Central memory CD8-positive, alpha-beta T cell (primary cell): ENCODE results near the gene AURKAIP1.

Source experiments
- ATAC-seq: fragments of 150-1000 bp; cut with Tn5 transposase; replicated peaks from 2 replicates; pipeline ENCODE4 v1.10.0; 2022; ENCODE audit warnings: mild to moderate bottlenecking, moderate FRiP score, moderate number of reproducible peaks; ENCODE audit not compliant: poor library complexity, severe bottlenecking; ENCODE audit errors: extremely low read depth
- DNase-seq, 2 donors: peaks; one replicate each; pipeline ENCODE4 v3.0.0; 2021; ENCODE audit warnings: low spot score in 2 of 2
- H3K27ac Mint-ChIP-seq: one replicate; pipeline ENCODE4 v1.8.0; 2022; ENCODE audit warnings: low read depth, mild to moderate bottlenecking, moderate library complexity, mixed read lengths
- H3K27me3 Mint-ChIP-seq: one replicate; pipeline ENCODE4 v1.8.0; 2022; ENCODE audit warnings: mixed read lengths
- H3K36me3 Mint-ChIP-seq: one replicate; pipeline ENCODE4 v1.8.0; 2022; ENCODE audit warnings: mild to moderate bottlenecking, moderate library complexity, mixed read lengths; ENCODE audit not compliant: insufficient read depth
- H3K4me1 Mint-ChIP-seq: one replicate; pipeline ENCODE4 v1.8.0; 2022; ENCODE audit warnings: mixed read lengths
- H3K4me3 Mint-ChIP-seq: one replicate; pipeline ENCODE4 v1.8.0; 2022; ENCODE audit warnings: mild to moderate bottlenecking, moderate library complexity, mixed read lengths
- H3K9me3 Mint-ChIP-seq: one replicate; pipeline ENCODE4 v1.8.0; 2022; ENCODE audit warnings: mixed read lengths

AURKAIP1 gene

GRCh38 chr1:1374929-1375662 is at the start of gene AURKAIP1:
Gene AURKAIP1 (minus strand): TSS chr1:1375207. CDS start chr1:1374756, 451 bp downstream.
- Mint-ChIP-seq H3K4me3 (peak within 1 kb of the TSS; percentile 88), H3K9me3 (no peaks in the 10 kb centered on the region), H3K27me3 (no peaks in the 10 kb centered on the region), H3K27ac (peak within 1 kb of the TSS; percentile 96), H3K36me3 (peaks cover 17% of the 10 kb centered on the region), H3K4me1 (peaks cover 10% of the 10 kb centered on the region)
- DNase-seq: peak; percentile 83 to 94
- ATAC-seq: peak; percentile 71

GRCh38 chr1:1424707-1425106 is 49.7 kb upstream of the AURKAIP1 start:
- no peak for ATAC-seq
- H3K4me3 Mint-ChIP-seq: peak overlapping the region; percentile 29
- no peak overlapping the region for H3K27ac Mint-ChIP-seq
- H3K4me1 Mint-ChIP-seq: no peaks in the 10 kb centered on the region
- peaks cover 43% of the 10 kb centered on the region for H3K27me3 Mint-ChIP-seq
- no peaks in the 10 kb centered on the region for H3K36me3 Mint-ChIP-seq
- DNase-seq: no peak
- H3K9me3 Mint-ChIP-seq: no peaks in the 10 kb centered on the region

DNA sequence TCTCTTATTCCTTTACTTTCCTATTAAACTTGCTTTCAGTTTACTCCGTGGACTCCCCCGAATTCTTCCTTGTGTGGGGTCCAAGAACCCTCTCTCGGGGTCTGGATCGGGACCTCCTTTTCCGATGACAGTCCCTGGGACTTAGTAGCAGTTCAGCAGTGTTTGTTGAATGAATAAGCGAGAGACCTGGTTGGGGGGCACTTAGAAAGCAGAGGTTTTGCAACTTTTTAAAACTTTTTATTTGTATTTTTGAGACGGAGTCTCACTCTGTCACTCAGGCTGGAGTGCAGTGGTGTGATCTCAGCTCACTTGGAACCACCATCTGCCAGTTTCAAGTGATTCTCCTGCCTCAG is 48.2 kb upstream of the AURKAIP1 start:
- Mint-ChIP-seq H3K27me3 (peaks cover 32% of the 10 kb centered on the region), H3K36me3 (no peaks in the 10 kb centered on the region), H3K27ac (no peak overlapping the region), H3K9me3 (no peaks in the 10 kb centered on the region), H3K4me3 (no peak overlapping the region), H3K4me1 (no peaks in the 10 kb centered on the region)
- DNase-seq: no peak
- no peak for ATAC-seq

DNA sequence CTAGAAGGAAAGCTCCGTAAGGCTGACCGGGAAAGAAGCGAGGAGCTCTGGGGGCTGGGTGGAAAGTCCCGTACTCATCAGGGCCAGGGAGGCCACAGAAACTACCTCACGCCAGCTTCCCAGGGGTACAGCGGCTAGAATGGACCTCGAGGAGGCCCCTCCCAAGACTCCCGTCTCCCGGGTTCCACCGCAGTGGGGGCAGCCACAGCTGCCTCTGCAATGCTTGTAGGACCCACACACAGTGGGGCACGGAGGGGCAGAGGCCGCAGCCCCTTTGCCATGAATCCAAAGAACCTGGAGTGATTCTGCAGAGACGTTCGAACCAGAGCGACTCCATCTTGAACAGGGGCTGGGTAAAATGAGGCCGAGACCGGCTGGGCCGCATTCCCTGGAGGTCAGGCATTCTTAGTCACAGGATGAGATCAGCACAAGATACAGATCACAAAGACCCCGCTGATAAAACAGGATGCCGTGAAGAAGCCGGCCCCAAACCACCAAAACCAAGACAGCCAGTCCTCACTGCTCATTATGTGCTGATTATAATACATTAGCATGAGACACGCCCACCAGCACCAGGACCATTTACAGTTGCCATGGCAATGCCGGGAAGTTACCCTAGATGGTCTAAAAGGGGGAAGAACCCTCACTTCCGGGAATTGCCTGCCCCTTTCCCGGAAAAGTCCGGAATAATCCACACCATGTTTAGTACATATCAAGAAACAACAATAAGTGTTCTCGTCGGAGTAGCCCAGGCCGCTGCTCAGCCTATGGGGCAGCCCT is 47.6 kb upstream of the AURKAIP1 start:
- no peaks in the 10 kb centered on the region for H3K9me3 Mint-ChIP-seq
- no peaks in the 10 kb centered on the region for H3K36me3 Mint-ChIP-seq
- H3K27me3 Mint-ChIP-seq: peaks cover 29% of the 10 kb centered on the region

GRCh38 chr1:1421907-1422464 is 47.0 kb upstream of the AURKAIP1 start:
- no peaks in the 10 kb centered on the region for H3K9me3 Mint-ChIP-seq
- DNase-seq (no peak), ATAC-seq (no peak)
- H3K27ac Mint-ChIP-seq: no peak overlapping the region
- H3K4me3 Mint-ChIP-seq: no peak overlapping the region
- peaks cover 29% of the 10 kb centered on the region for H3K27me3 Mint-ChIP-seq
- H3K36me3 Mint-ChIP-seq: no peaks in the 10 kb centered on the region
- no peaks in the 10 kb centered on the region for H3K4me1 Mint-ChIP-seq

More for the DNA sequence above, 47.6 kb upstream of the AURKAIP1 start:
- Mint-ChIP-seq H3K4me3 (no peak overlapping the region), H3K4me1 (no peaks in the 10 kb centered on the region), H3K27ac (no peak overlapping the region)
- DNase-seq (no peak), ATAC-seq (no peak)

DNA sequence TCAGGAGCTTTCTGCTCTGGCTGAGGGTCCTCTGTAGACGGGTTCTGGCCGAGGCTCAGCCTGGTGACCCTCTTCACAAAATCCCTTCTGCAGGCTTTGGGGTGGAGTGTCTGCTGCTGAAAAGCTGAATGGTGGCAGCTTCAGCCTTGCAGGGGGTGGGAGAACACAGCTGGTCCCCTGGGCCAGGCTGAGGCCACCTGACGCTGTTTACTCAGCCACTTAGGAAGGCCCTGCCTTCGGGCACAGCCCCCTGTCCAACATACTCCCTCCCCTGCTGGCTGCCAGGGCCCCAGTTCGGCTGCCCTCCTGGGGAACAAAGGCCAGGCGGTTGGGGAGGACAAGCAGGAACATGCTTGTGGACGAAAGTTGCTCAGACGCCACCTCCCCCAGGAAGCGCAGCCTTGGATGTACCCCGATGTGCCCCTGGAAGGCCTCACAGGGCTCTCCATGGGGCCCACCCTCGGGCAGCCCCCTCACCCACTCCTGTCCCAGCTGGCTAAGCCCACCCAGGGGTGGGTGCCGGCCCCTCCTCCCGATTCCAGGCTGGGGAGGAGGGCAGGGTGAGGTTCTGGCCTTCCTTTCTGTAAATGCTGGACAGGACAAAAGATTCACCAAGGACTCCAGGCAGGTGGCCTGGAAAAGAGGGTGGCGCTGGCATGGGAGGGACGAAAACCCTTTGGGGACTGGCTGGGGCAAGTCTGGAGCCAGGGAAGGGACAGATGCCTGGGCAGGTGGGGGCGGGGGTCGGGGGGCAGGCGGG is 46.3 kb upstream of the AURKAIP1 start, which contains the start of gene ANKRD65:
Gene ANKRD65 (minus strand): TSS at position 130 of the 760 bp plus-strand sequence. CDS start 271 bp downstream, outside the sequence.
- Mint-ChIP-seq H3K36me3 (no peaks in the 10 kb centered on the region), H3K4me1 (no peaks in the 10 kb centered on the region), H3K4me3 (no peak within 1 kb of the TSS), H3K27me3 (peaks cover 29% of the 10 kb centered on the region), H3K27ac (no peak within 1 kb of the TSS), H3K9me3 (no peaks in the 10 kb centered on the region)
- no peak for ATAC-seq
- DNase-seq: no peak

DNA sequence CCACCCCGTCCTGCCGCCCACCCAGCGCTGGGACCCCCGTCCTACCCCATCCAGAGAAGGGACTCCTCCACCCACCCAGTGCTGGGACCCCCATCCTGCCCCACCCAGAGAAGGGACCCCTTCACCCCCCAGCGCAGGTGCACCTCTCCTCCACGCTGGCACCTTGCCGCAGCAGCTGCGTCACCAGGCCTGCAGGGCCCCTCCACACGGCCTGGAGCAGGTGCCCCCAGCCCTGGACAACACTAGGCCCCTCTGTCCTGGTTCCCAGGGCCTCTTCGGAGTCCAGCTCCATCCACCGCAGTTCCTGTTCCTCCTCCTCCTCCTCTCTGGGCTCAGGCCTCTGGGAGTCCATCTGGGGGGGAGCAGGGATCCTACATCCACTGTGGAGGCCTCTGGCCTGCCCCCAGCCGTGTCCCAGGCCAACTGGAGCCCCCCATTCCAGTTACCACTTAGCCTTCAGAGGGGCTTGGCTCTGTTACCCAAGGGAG is 45.7 kb upstream of the AURKAIP1 start:
- H3K4me3 Mint-ChIP-seq: no peak overlapping the region
- H3K27ac Mint-ChIP-seq: no peak overlapping the region
- ATAC-seq (no peak), DNase-seq (no peak)
- no peaks in the 10 kb centered on the region for H3K36me3 Mint-ChIP-seq
- no peaks in the 10 kb centered on the region for H3K4me1 Mint-ChIP-seq
- no peaks in the 10 kb centered on the region for H3K9me3 Mint-ChIP-seq
- H3K27me3 Mint-ChIP-seq: peaks cover 29% of the 10 kb centered on the region

DNA sequence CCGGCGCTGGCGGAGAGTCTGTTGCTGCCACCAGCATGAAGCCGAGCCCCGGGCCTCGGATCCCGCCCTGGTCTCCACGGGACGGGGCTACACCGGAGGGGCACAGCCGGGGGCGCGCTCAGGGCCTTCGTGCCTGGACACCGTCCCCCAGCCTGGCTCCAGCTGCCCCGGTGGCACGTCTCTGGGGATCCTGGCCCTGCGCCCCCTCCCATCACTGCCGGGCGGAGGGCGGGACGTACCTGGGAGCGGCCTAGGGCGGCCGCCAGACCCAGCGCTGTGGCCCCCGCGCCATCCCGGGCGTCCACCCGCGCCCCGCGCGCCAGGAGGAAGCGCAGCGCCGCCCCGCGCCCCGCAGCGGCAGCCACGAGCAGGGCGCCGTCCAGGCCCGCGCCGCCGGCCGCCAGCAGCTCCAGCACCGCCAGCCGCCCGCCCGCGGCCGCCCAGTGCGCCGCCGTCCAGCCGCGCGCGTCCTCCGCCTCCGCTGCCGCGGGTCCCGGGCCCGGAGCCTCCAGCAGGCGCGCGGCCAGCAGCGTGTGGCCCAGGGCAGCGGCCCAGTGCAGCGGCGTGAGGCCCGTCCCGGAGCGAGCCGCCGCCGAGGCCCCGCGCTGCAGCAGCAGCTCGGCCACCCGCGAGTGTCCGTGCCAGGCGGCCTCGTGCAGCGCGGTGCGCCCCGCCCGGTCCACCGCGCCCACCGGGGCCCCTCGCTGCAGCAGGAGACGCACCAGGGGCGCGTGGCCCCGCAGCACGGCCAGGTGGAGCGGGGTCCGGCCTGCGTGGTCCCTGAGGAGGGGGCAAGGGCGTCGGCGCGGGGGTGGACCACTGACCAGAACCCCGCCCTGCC is 45.0 kb upstream of the AURKAIP1 start:
- H3K9me3 Mint-ChIP-seq: no peaks in the 10 kb centered on the region
- peaks cover 27% of the 10 kb centered on the region for H3K27me3 Mint-ChIP-seq
- H3K36me3 Mint-ChIP-seq: no peaks in the 10 kb centered on the region
- no peaks in the 10 kb centered on the region for H3K4me1 Mint-ChIP-seq
- DNase-seq (no peak), ATAC-seq (no peak)
- no peak overlapping the region for H3K4me3 Mint-ChIP-seq
- H3K27ac Mint-ChIP-seq: no peak overlapping the region

GRCh38 chr1:1419363-1419812 is 44.4 kb upstream of the AURKAIP1 start:
- H3K27me3 Mint-ChIP-seq: peaks cover 21% of the 10 kb centered on the region
- no peak overlapping the region for H3K27ac Mint-ChIP-seq
- H3K4me3 Mint-ChIP-seq: no peak overlapping the region
- H3K36me3 Mint-ChIP-seq: no peaks in the 10 kb centered on the region
- ATAC-seq (no peak), DNase-seq (no peak)
- H3K4me1 Mint-ChIP-seq: no peaks in the 10 kb centered on the region
- no peaks in the 10 kb centered on the region for H3K9me3 Mint-ChIP-seq

- Mint-ChIP-seq H3K9me3 (no peaks in the 10 kb centered on the region), H3K27me3 (peaks cover 17% of the 10 kb centered on the region), H3K4me1 (no peaks in the 10 kb centered on the region), H3K4me3 (no peak overlapping the region), H3K36me3 (no peaks in the 10 kb centered on the region), H3K27ac (no peak overlapping the region)
- no peak for DNase-seq
- ATAC-seq: no peak
Measured at GRCh38 chr1:1418464-1419362, 43.7 kb upstream of the AURKAIP1 start.
